Hematopoietic multipotent progenitor cell treated with erythropoietin and hydrocortisone succinate and interleukin-3 and kit ligand, for 4 days (in vitro differentiated cells): Measurements from ENCODE around the gene RBM6.
"Not testable (repeated sequence)": the region's sequence is repeated elsewhere in the genome, so short reads cannot be mapped to it uniquely, and the experiment has no call there.

Experiments used
- DNase-seq: peaks from one replicate; pipeline ENCODE4 v3.0.0-alpha.2; 2015

RBM6 gene, protein sequence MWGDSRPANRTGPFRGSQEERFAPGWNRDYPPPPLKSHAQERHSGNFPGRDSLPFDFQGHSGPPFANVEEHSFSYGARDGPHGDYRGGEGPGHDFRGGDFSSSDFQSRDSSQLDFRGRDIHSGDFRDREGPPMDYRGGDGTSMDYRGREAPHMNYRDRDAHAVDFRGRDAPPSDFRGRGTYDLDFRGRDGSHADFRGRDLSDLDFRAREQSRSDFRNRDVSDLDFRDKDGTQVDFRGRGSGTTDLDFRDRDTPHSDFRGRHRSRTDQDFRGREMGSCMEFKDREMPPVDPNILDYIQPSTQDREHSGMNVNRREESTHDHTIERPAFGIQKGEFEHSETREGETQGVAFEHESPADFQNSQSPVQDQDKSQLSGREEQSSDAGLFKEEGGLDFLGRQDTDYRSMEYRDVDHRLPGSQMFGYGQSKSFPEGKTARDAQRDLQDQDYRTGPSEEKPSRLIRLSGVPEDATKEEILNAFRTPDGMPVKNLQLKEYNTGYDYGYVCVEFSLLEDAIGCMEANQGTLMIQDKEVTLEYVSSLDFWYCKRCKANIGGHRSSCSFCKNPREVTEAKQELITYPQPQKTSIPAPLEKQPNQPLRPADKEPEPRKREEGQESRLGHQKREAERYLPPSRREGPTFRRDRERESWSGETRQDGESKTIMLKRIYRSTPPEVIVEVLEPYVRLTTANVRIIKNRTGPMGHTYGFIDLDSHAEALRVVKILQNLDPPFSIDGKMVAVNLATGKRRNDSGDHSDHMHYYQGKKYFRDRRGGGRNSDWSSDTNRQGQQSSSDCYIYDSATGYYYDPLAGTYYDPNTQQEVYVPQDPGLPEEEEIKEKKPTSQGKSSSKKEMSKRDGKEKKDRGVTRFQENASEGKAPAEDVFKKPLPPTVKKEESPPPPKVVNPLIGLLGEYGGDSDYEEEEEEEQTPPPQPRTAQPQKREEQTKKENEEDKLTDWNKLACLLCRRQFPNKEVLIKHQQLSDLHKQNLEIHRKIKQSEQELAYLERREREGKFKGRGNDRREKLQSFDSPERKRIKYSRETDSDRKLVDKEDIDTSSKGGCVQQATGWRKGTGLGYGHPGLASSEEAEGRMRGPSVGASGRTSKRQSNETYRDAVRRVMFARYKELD

DNA sequence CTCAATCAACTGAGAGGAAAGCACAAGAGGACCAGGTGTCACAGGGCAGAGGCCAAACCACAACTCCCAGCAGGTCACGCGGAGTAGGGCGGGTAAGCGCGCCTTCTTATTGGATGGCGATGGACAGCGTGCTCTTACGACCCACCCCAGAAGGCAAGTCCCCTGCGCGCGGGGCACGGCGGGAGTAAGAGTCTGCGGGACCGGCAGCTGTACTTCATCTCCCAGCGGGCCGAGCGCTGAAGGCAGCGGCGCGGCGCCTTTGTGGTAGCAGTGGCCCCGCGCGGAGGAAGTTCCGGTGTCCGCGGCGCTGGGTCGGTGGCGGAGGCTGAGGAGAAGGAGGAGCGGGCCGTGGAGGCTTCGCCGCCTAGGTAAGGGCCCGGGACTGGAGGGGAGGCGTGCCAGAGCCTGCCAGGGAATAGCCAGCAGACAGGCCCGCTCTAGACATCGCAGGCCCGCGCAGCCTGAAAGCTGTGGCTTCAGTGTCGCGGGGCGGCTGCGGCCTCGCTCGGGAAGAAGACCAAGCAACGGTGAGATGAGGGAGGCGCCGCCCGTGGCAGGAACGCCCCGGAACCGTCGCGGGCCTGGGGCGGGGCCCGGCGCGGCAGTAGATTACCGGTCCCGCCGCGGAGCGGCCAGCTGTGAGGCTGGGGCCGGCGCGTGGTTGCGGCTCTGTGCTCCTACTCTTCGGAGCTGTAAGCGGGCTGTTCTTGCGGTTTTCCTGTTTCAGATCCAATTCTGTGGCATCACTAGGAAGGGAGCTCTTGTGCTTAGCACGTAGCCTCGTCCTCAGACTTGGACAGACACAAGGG is at the start of gene RBM6:
RBM6 (plus strand) TSS at position 293 of the 809 bp plus-strand sequence. CDS start 22,492 bp downstream, outside the sequence.
- DNase-seq = peak; percentile 100

GRCh38 chr3:49895791-49896190 is 44.2 kb upstream of the RBM6 start:
- DNase-seq = no peak

- no peak for DNase-seq
These were observed 43.6 kb upstream of the RBM6 start for GRCh38 chr3:49896345-49896744.

- DNase-seq = no peak
These were observed 41.0 kb upstream of the RBM6 start for GRCh38 chr3:49898991-49899390.

DNA sequence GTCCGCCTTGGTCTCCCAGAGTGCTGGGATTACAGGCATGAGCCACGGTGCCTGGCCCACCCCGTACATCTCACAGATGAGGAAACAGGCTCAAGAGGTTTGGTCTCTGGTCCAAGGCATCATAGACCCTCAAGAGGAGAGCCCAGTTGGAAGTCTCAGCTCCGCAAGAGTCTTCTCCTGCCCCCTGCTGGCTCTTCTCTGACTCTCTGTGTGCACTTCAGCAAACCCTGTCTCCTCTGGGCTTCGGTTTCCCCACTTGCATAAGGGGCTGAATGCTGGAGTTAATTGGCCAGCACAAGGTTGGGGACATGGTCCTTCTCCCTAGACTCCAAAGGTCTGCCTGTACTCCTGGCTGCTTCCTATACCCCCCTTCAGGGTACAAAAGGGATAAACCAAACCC is 40.1 kb upstream of the RBM6 start:
- DNase-seq = peak; percentile 72

DNA sequence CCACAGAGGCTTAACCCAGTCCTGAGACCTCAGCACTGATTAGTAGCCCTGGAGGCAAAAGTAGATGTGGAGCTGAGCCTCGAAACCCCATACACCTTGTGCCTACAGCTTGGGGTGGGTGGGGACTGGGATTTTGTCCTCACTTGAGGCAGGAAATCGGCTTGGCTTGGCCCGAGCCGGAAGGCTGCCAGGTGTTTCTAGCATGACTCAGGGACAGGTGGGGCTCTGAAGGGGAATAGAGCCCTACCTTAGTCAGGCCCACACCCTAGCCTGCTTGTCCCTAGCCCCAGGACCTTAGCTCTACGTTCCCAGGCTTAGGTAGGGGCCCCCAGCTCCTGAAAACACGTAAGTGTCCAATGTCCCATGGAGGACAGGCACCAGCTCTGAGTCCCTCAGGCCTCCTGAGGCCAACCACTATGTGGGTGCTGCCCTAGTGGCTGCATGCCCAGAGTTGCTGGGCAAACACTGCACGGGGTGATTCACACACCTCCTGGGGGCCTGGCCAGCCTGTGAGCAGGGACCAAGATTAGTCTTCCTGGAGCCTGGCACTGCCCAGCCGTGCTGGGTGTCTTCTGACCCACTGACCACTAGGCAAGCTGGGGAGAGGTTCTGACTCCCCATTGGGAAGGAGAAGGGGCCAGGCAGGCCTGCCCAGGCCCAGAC is 39.3 kb upstream of the RBM6 start:
- DNase-seq = no peak

DNA sequence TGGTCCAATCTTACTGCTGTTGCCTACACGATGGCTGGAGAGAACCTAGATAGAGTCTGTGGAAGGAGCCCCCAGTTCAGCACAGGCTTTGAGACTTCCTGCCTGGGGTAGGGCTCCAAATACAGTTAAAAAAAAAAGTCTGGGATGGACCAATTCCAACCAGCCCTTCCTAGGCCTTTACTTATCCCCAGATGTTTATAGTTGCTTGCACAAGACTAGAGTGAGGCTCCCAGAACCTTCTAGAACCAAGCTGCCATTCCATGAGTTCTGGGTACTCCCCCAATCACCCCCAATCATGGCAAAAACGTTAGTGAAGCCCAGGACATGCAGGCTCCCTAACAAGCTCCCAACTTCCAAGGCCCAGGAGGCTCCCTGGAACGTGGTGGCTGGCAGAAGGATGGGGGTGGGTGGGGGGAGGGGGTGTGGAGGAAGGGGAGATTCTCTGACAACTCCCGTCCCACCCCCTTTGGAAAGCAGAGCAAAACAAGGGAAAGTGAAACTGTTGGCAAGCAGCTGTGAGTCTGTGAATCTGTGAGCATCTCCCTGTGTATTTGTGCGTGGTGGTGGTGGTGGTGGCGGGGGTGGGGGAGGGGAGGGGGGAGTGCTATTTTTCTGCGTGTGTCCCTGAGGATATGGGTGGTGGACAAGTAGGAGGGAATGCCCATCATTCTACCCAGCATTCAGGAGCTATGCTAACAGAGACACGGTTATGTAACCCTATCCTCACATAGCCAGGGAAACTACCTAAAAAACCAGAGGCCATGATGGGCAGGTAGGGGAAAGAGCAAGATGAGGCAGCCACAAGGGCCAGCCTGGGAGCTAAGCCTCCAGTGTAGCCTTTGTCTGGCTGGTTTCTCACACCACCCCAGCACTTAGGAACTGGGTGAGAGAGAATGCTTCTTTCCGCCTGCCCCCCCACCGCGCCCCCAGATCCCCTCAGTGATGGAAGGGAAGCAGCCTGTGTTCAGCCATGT is 38.3 kb upstream of the RBM6 start:
- DNase-seq = no peak

GRCh38 chr3:49902511-49903345 is 37.2 kb upstream of the RBM6 start:
- no peak for DNase-seq

GRCh38 chr3:49903451-49904424 is 36.2 kb upstream of the RBM6 start, which contains the start of gene MST1R:
TSS of gene MST1R (minus strand) at chr3:49903873. CDS start at chr3:49903609, 264 bp downstream.
- DNase-seq = peak; percentile 91

- DNase-seq = not testable (repeated sequence)
These were observed 35.5 kb upstream of the RBM6 start for GRCh38 chr3:49904448-49904847.

GRCh38 chr3:49906073-49906743 is 33.7 kb upstream of the RBM6 start:
- peak; percentile 86 for DNase-seq

DNA sequence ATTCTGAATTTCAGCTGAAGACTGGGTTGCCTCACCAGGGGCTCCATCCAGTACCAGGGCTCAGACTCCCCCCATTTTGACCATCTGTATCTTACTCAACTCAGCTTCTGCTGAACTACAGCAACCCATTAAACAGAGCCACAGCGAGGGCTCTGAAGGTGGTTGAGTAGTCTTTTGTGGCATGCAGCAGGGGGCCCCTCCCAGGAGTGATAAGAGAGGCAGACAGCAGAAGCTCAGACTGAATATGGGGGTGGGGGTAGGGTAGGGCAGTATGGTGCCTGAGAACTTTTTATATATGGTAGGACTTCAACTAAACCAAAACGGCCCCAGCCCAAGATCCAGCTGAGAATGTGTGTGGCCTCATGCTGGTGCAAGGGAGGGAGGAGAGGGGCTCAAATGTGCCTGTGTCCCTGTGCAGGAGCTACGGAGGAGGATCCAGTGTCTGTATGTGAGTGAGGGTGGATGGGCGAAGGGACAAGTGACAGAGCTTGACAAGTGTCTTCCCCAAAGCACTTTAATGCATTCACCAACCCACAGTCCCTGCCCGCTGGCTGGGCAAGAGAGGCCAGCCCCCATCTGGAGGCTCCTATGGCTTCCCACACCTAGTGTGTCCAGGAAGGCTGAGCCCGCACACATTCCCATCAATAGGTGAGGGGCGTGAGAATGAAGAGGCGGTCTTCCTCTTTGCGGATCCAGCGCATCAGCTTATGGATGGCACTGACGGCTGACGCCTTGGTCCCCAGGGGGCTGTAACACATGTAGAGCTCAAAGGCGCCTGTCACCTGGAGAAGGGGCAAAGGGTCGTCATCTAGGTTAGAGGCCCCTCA is 31.4 kb upstream of the RBM6 start:
- DNase-seq = peak; percentile 82

DNA sequence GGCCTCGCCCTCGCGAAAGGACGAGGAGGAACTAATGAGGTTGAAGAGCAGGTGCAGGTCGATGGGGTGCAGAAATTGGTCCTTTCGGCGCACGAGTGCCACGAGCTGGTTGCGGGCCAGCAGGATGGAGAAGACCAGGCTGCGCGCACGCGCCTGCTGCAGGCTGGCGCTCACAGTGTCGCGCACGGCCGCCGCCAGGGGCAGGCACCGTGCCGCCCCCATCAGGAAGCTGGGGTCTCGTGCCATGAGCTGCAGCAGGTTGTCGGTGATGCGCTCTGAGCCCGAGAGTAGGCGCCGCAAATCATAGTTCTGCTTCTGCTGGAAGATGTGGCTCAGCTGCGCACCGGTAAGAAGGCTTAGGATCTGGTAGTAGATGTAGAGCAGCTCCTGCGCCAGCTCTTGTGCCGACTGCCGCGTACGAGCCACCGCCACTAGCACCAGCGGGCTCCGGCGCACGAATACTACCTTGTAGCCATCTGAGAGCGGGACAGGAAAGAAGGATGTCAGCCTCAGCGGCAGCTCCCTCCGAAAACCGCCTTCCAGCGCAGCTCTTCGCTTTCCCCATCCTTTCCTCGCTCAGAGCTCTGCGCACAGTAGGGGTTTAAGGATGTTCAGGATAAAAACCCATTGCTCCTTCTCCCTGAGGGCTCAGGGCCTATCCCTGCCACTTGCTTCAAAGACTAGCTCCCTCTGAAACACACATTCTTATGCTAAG is 29.4 kb upstream of the RBM6 start:
- no peak for DNase-seq

GRCh38 chr3:49911124-49911420 is 28.9 kb upstream of the RBM6 start:
- no peak for DNase-seq

GRCh38 chr3:49911611-49912010 is 28.3 kb upstream of the RBM6 start:
- no peak for DNase-seq

DNA sequence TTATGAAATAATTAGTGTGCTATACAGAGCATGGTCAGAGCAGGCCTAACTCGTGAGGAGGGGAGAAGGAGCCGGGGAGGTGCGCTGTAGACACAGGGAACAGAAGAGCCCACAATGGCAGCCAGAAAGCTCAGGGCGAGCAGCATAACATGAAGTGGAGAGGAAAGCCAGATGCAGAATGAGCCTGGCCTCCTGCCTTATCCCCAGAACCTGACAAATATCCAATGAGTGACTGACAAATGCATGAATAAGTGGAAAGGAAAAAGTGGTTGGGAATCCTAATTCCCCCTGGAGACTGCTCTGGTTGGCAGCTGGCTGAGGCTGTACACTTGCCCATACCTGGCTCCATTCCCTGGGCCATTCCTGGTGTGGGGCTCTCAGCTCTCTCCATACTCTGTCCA is 27.1 kb upstream of the RBM6 start:
- DNase-seq = no peak
